H1 (cell line): ENCODE data around the gene RHOB. TPM values are rescaled to one million over a fixed set of nuclear protein-coding genes. Genes with fewer than 3 reads are reported as not detected.

Experiments used
- CTCF ChIA-PET: fragments of 300-600 bp; sonication (Branson Sonifier 250); formaldehyde crosslinking; loops from one replicate; lab custom pipeline; 2021; ENCODE audit not compliant: partially characterized antibody; lab: Charles Lee
- POLR2A ChIA-PET: fragments of 300-600 bp; sonication (Branson Sonifier 250); formaldehyde crosslinking; loops from one replicate; lab custom pipeline; 2021; ENCODE audit warnings: inconsistent platforms; ENCODE audit not compliant: partially characterized antibody; lab: Charles Lee
- DNase-seq, 2 experiments: peaks; one replicate each; pipeline versions ENCODE4 v3.0.0 to v3.0.0-alpha.2; 2010 to 2022; ENCODE audit warnings: low spot score in 2 of 2, low read depth in 1 of 2, mixed read lengths in 1 of 2
- FAIRE-seq: peaks from 2 replicates; lab custom pipeline; 2011; peaks lifted over from hg19 to GRCh38; lab: Jason Lieb, UNC
- H2AFZ ChIP-seq: 2 replicates; pipeline ENCODE4 v1.8.1; 2012; ENCODE audit warnings: low read length, inconsistent platforms
- H2AK5ac ChIP-seq: 2 replicates; pipeline ENCODE4 v1.6.1; 2013; ENCODE audit warnings: low read depth, low read length
- H2BK120ac ChIP-seq: replicated peaks from 2 replicates; pipeline ENCODE3; 2013; ENCODE audit warnings: low read depth, low read length, inconsistent platforms
- H2BK12ac ChIP-seq: 2 replicates; pipeline ENCODE4 v1.6.1; 2013; ENCODE audit warnings: low read depth, low read length
- H2BK15ac ChIP-seq: 2 replicates; pipeline ENCODE4 v1.6.1; 2013; ENCODE audit warnings: low read length
- H2BK20ac ChIP-seq: 2 replicates; pipeline ENCODE4 v1.6.1; 2013; ENCODE audit warnings: low read length
- H2BK5ac ChIP-seq: 2 replicates; pipeline ENCODE4 v1.6.1; 2013; ENCODE audit warnings: low read depth, low read length
- H3K14ac ChIP-seq: 2 replicates; pipeline ENCODE4 v1.6.1; 2013; ENCODE audit warnings: inconsistent platforms; ENCODE audit not compliant: insufficient read length
- H3K18ac ChIP-seq: 2 replicates; pipeline ENCODE4 v1.6.1; 2013; ENCODE audit warnings: low read length; ENCODE audit errors: extremely low read depth
- H3K23ac ChIP-seq: 2 replicates; pipeline ENCODE4 v1.6.1; 2013; ENCODE audit warnings: inconsistent platforms; ENCODE audit not compliant: insufficient read length
- H3K23me2 ChIP-seq: 2 replicates; pipeline ENCODE4 v1.6.1; 2013; ENCODE audit warnings: low read depth, low read length
- H3K27ac ChIP-seq: 2 replicates; pipeline ENCODE4 v1.6.1; 2011; ENCODE audit warnings: low read depth, low read length, inconsistent platforms
- H3K27me3 ChIP-seq, 4 experiments: replicated peaks in 1 of 4; 1 replicate in 1 of 4; 2 replicates in 3 of 4; pipeline versions ENCODE4 v1.6.1 to v1.8.1; 2011 to 2013; ENCODE audit warnings: low read length in 3 of 4, mild to moderate bottlenecking in 3 of 4, inconsistent platforms in 2 of 4, mixed read lengths in 2 of 4, moderate library complexity in 1 of 4; ENCODE audit not compliant: control insufficient read depth in 3 of 4, insufficient read depth in 3 of 4; ENCODE audit errors: extremely low read depth in 1 of 4
- H3K36me3 ChIP-seq, 4 experiments: 2 replicates each; pipeline versions ENCODE4 v1.6.1 to v1.8.1; 2011 to 2013; ENCODE audit warnings: mild to moderate bottlenecking in 4 of 4, low read length in 3 of 4, moderate library complexity in 2 of 4, control low read depth in 1 of 4, inconsistent platforms in 1 of 4; ENCODE audit not compliant: insufficient read depth in 4 of 4, control insufficient read depth in 2 of 4
- H3K4ac ChIP-seq: replicated peaks from 2 replicates; pipeline ENCODE3; 2013; ENCODE audit warnings: low read length, low read depth, mixed read lengths, inconsistent platforms; ENCODE audit not compliant: insufficient read length
- H3K4me1 ChIP-seq, 4 experiments: replicated peaks in 1 of 4; 1 replicate in 1 of 4; 2 replicates in 3 of 4; pipeline versions ENCODE4 v1.6.1 to v1.8.1; 2011 to 2013; ENCODE audit warnings: low read length in 3 of 4, inconsistent platforms in 2 of 4, mixed read lengths in 1 of 4; ENCODE audit not compliant: insufficient read depth in 4 of 4, control insufficient read depth in 3 of 4
- H3K4me2 ChIP-seq, 2 experiments: 2 replicates each; pipeline versions ENCODE4 v1.6.1 to v1.8.1; 2011 to 2013; ENCODE audit warnings: low read depth in 2 of 2, low read length in 2 of 2, control low read depth in 1 of 2, inconsistent platforms in 1 of 2, mild to moderate bottlenecking in 1 of 2; ENCODE audit not compliant: insufficient read depth in 1 of 2
- H3K4me3 ChIP-seq, 4 experiments: fragments of 200-600, 300-600 bp in 1 of 4; sonication (generic), shearing (Covaris generic), sonication (Bioruptor Twin) in 1 of 4; 2 replicates each; pipeline versions ENCODE4 v1.5.1 to v1.8.1; 2011 to 2016; ENCODE audit warnings: low read length in 4 of 4, low read depth in 3 of 4, control low read depth in 2 of 4, inconsistent platforms in 2 of 4, mild to moderate bottlenecking in 2 of 4, mixed read lengths in 1 of 4, moderate library complexity in 1 of 4; ENCODE audit not compliant: insufficient read depth in 2 of 4; ENCODE audit errors: extremely low read depth in 1 of 4
- H3K56ac ChIP-seq: replicated peaks from 2 replicates; pipeline ENCODE3; 2013; ENCODE audit warnings: low read depth, mild to moderate bottlenecking, mixed read lengths, low read length, inconsistent platforms; ENCODE audit not compliant: insufficient read length
- H3K79me1 ChIP-seq: 2 replicates; pipeline ENCODE4 v1.6.1; 2013; ENCODE audit warnings: low read depth, low read length, control low read depth
- H3K79me2 ChIP-seq, 2 experiments: 2 replicates each; pipeline versions ENCODE4 v1.6.1 to v1.8.1; 2012 to 2013; ENCODE audit warnings: low read length in 2 of 2, mild to moderate bottlenecking in 2 of 2, inconsistent platforms in 1 of 2; ENCODE audit not compliant: insufficient read depth in 2 of 2, control insufficient read depth in 1 of 2
- H3K9ac ChIP-seq, 4 experiments: replicated peaks in 1 of 4; 1 replicate in 1 of 4; 2 replicates in 3 of 4; pipeline versions ENCODE4 v1.6.1 to v1.8.1; 2011 to 2013; ENCODE audit warnings: low read depth in 3 of 4, low read length in 3 of 4, control low read depth in 2 of 4, mild to moderate bottlenecking in 2 of 4, moderate library complexity in 2 of 4, inconsistent platforms in 1 of 4; ENCODE audit errors: extremely low read depth in 1 of 4
- H3K9me3 ChIP-seq, 2 experiments: 2 replicates each; pipeline versions ENCODE4 v1.6.1 to v1.8.1; 2012 to 2013; ENCODE audit warnings: mild to moderate bottlenecking in 2 of 2, moderate library complexity in 2 of 2, control low read depth in 1 of 2, inconsistent platforms in 1 of 2, low read depth in 1 of 2, low read length in 1 of 2, mixed read lengths in 1 of 2; ENCODE audit not compliant: insufficient read depth in 2 of 2
- H4K20me1 ChIP-seq, 2 experiments: replicated peaks in 1 of 2; 2 replicates each; pipeline versions ENCODE3 to v1.8.1; 2011 to 2013; ENCODE audit warnings: inconsistent platforms in 2 of 2, low read length in 2 of 2, mild to moderate bottlenecking in 1 of 2; ENCODE audit not compliant: insufficient read depth in 2 of 2, control insufficient read depth in 1 of 2
- H4K5ac ChIP-seq: 2 replicates; pipeline ENCODE4 v1.6.1; 2013; ENCODE audit warnings: low read length, low read depth, mixed read lengths, inconsistent platforms; ENCODE audit not compliant: insufficient read length
- H4K8ac ChIP-seq: 2 replicates; pipeline ENCODE4 v1.8.0; 2013; ENCODE audit warnings: mild to moderate bottlenecking, moderate library complexity, low read length, inconsistent platforms; ENCODE audit not compliant: insufficient read depth; ENCODE audit errors: extremely low read depth
- H4K91ac ChIP-seq: replicated peaks from 2 replicates; pipeline ENCODE3; 2013; ENCODE audit warnings: low read length, mixed read lengths, inconsistent platforms; ENCODE audit not compliant: insufficient read length
- BACH1 ChIP-seq: IDR thresholded peaks from 2 replicates; pipeline ENCODE4 v1.6.1; 2012; ENCODE audit warnings: low read length, improper control_type of control experiment
- BRCA1 ChIP-seq: IDR thresholded peaks from 2 replicates; pipeline ENCODE4 v1.6.1; 2012; ENCODE audit warnings: low read depth, low read length, improper control_type of control experiment
- JUN ChIP-seq: IDR thresholded peaks from 2 replicates; pipeline ENCODE4 v1.6.1; 2011; ENCODE audit warnings: low read depth, mild to moderate bottlenecking, improper control_type of control experiment, low read length
- NANOG ChIP-seq: IDR thresholded peaks from 2 replicates; pipeline ENCODE4 v1.6.1; 2011; ENCODE audit warnings: low read length, low read depth, mild to moderate bottlenecking, inconsistent platforms; ENCODE audit not compliant: insufficient read depth, poor library complexity, severe bottlenecking
- POLR2A ChIP-seq, 2 experiments: IDR thresholded peaks; 1 replicate in 1 of 2; 2 replicates in 1 of 2; pipeline ENCODE4 v1.6.1; 2011; ENCODE audit warnings: low read depth in 2 of 2, low read length in 2 of 2, mild to moderate bottlenecking in 2 of 2; ENCODE audit errors: control extremely low read depth in 1 of 2
- POLR2AphosphoS5 ChIP-seq: IDR thresholded peaks from 2 replicates; pipeline ENCODE4 v1.6.1; 2011; ENCODE audit warnings: low read depth, low read length
- POU5F1 ChIP-seq: IDR thresholded peaks from 2 replicates; pipeline ENCODE4 v1.6.1; 2011; ENCODE audit warnings: low read depth, mild to moderate bottlenecking, low read length, moderate library complexity
- RAD21 ChIP-seq, 2 experiments: IDR thresholded peaks in 1 of 2; conservative IDR thresholded peaks in 1 of 2; 2 replicates each; pipeline ENCODE4 v1.6.1; 2011; ENCODE audit warnings: low read depth in 2 of 2, low read length in 2 of 2, improper control_type of control experiment in 1 of 2, inconsistent platforms in 1 of 2, mild to moderate bottlenecking in 1 of 2, moderate library complexity in 1 of 2
- RBBP5 ChIP-seq: IDR thresholded peaks from 2 replicates; pipeline ENCODE4 v1.7.1; 2012; ENCODE audit warnings: low read depth, mild to moderate bottlenecking, inconsistent platforms, low read length, moderate library complexity, borderline replicate concordance
- RXRA ChIP-seq: IDR thresholded peaks from 2 replicates; pipeline ENCODE4 v1.6.1; 2011; ENCODE audit warnings: low read depth, mild to moderate bottlenecking, low read length, moderate library complexity; ENCODE audit not compliant: insufficient read depth
- SIRT6 ChIP-seq: IDR thresholded peaks from one replicate; pipeline ENCODE4 v1.7.1; 2012; ENCODE audit warnings: low read length, inconsistent platforms
- SUZ12 ChIP-seq: fragments of 200-600 bp; sonication (generic); IDR thresholded peaks from 2 replicates; pipeline ENCODE4 v1.6.1; 2012; ENCODE audit warnings: mild to moderate bottlenecking, inconsistent platforms, low read length, moderate library complexity, mixed read lengths
- TCF12 ChIP-seq: IDR thresholded peaks from 2 replicates; pipeline ENCODE4 v1.6.1; 2011; ENCODE audit warnings: low read depth, mild to moderate bottlenecking, low read length
- YY1 ChIP-seq: IDR thresholded peaks from 2 replicates; pipeline ENCODE4 v1.6.1; 2011; ENCODE audit warnings: low read depth, mild to moderate bottlenecking, low read length
- WGBS, 2 experiments: shearing (Covaris generic) in 1 of 2; methylation state at CpG; one replicate each; pipeline versions ENCODE4 v1.1.6 to v1.1.7; 2013 to 2015; ENCODE audit warnings: low lambda C conversion rate in 2 of 2, mixed read lengths in 2 of 2, inconsistent platforms in 1 of 2, low coverage in 1 of 2, missing lambda C conversion rate in 1 of 2; ENCODE audit not compliant: insufficient replicate concordance in 2 of 2, insufficient coverage in 1 of 2, insufficient read length in 1 of 2; ENCODE audit errors: extremely low coverage in 1 of 2, missing lambda C conversion rate in 1 of 2; 5-methylcytosine and 5-hydroxymethylcytosine counted together
- polyA plus RNA-seq, 7 experiments: library from polyadenylated mRNA; depleted of rRNA in 3 of 7; stranded (reverse) in 5 of 7; unstranded in 2 of 7; fragments of >200 nt in 5 of 7; fragments of 200-250 nt in 2 of 7; gene quantifications; 1 replicate in 5 of 7; 2 replicates in 1 of 7; 4 replicates in 1 of 7; pipeline versions ENCODE4 v1.2.1 to v1.2.3, GENCODE V29; 2011 to 2013; ENCODE audit warnings: missing spikeins in 2 of 7, mixed read lengths in 2 of 7
- total RNA-seq: library from RNA; stranded (reverse); fragmentation: NEBNext Ultra II Directional; extraction: Animal tissue kit (Norgen Biotek cat#: 25700); gene quantifications from 2 replicates; pipeline ENCODE4 v1.2.1, GENCODE V29; 2021

RHOB gene
- total and polyA plus RNA-seq, 2 of the 8 experiments (the other 6 are each of a cell fraction or from before 2014, with no cell fraction given), result 9.3 to 9.5 TPM

DNA sequence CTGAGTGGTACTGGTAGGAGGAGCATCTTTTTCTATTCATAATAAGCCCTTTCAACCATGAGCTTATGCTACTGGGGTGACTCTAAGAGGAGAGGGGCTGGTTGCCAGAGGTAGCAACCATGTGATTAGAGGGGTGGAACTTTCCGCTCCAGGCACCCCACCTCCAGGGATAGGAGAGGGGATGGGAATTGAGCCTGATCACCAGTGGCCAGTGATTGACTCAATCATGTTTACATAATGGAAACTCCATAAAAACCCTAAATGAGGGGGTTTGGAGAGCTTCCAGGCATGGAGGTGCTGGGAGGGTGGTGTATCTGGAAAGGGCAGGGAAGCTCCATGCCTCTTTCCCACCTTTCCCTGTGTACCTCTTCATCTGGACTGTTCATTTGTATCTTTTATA, 46.6 kb upstream of the RHOB start:
- POLR2A ChIA-PET, result no interaction called here
- Histone ChIP-seq H3K4me1 (no peaks in the 10 kb centered on the region), H2BK20ac (no peak overlapping the region), H3K36me3 (no peaks in the 10 kb centered on the region), H3K4me2 (no peak overlapping the region), H3K23ac (no peak overlapping the region), H4K20me1 (no peaks in the 10 kb centered on the region), H3K4ac (no peak overlapping the region), H3K79me1 (no peaks in the 10 kb centered on the region), H3K79me2 (no peaks in the 10 kb centered on the region), H3K23me2 (no peaks in the 10 kb centered on the region), H4K91ac (no peak overlapping the region), H2BK5ac (no peak overlapping the region), H3K14ac (no peak overlapping the region), H3K9ac (no peak overlapping the region), H4K5ac (no peak overlapping the region), H3K27ac (no peak overlapping the region), H2AK5ac (no peak overlapping the region), H2BK15ac (no peak overlapping the region), H3K9me3 (no peaks in the 10 kb centered on the region), H3K56ac (no peak overlapping the region), H3K18ac (no peak overlapping the region), H4K8ac (no peak overlapping the region), H3K4me3 (no peak overlapping the region)
- CTCF ChIA-PET, result interaction anchor here (0.9 to 3.0 kb wide), 5 partner anchors 10 to 39 kb away, joined by 3 to 16 read pairs (median 3); no protein-coding TSS in a partner anchor
- WGBS, 2 experiments, result 94% methylated on average over 1 of the region's 1 CpG; no CpG with 5 or more reads in 1 of the 2 experiments
- no peak for FAIRE-seq
- no peak for TF ChIP-seq POLR2AphosphoS5
- no peak for TF ChIP-seq JUN
- no peak for TF ChIP-seq RBBP5
- no peak for TF ChIP-seq RAD21 (IDR thresholded peaks at IDR 0.05 in 1 of 2, conservative IDR thresholded peaks at IDR 0.05 in 1 of 2; ENCODE audit: low read depth in 2 of 2, low read length in 2 of 2)
- no peak for TF ChIP-seq TCF12
- TF ChIP-seq SIRT6, result no peak
- no peak for TF ChIP-seq YY1
- no peak for TF ChIP-seq POU5F1
- no peak for TF ChIP-seq RXRA
- no peak for TF ChIP-seq BACH1
- no peak for TF ChIP-seq POLR2A (IDR thresholded peaks at IDR 0.05; ENCODE audit: control extremely low read depth in 1 of 2, low read depth in 2 of 2, low read length in 2 of 2)
- TF ChIP-seq BRCA1, result no peak
- TF ChIP-seq NANOG, result no peak
- no peak for TF ChIP-seq SUZ12
- TF ChIP-seq, all 59 proteins: peak for 0
- Histone ChIP-seq H2BK120ac (no peak overlapping the region), H2AFZ (no peak overlapping the region), H3K27me3 (no peaks in the 10 kb centered on the region), H2BK12ac (no peak overlapping the region)
- no peak for DNase-seq
